Epithelial cell of proximal tubule (primary cell): ENCODE measurements around the gene MELK. TPM values are rescaled to one million over a fixed set of nuclear protein-coding genes. Genes with fewer than 3 reads are reported as not detected.

Experiments used
- DNase-seq: peaks from one replicate; pipeline ENCODE4 v3.0.0-alpha.2; 2011; ENCODE audit warnings: low read depth
- H3K4me3 ChIP-seq: 2 replicates; pipeline ENCODE4 v1.5.1; 2011; ENCODE audit warnings: low read depth, mild to moderate bottlenecking, low read length
- CTCF ChIP-seq: conservative IDR thresholded peaks from 2 replicates; pipeline ENCODE4 v1.5.1; 2012; ENCODE audit warnings: low read depth, mild to moderate bottlenecking, low read length
- total RNA-seq: library from RNA; depleted of rRNA; stranded (reverse); fragments of >200 nt; gene quantifications from 2 replicates; pipeline ENCODE4 v1.2.3, GENCODE V29; 2015

The MELK gene
- total RNA-seq, 1 donor from 2014 or later: 64.5 TPM

GRCh38 chr9:36622121-36622520 lies 49.4 kb downstream of the MELK start:
- TF ChIP-seq CTCF: no peak
- DNase-seq: no peak
- H3K4me3 ChIP-seq: no peak overlapping the region

- DNase-seq: no peak
- H3K4me3 ChIP-seq: no peak overlapping the region
- no peak for TF ChIP-seq CTCF
Observed at GRCh38 chr9:36623280-36623679, 50.6 kb downstream of the MELK start.

GRCh38 chr9:36625006-36625615 lies 52.4 kb downstream of the MELK start:
- H3K4me3 ChIP-seq: no peak overlapping the region
- TF ChIP-seq CTCF: no peak
- peak; percentile 19 for DNase-seq

- H3K4me3 ChIP-seq: no peak overlapping the region
- TF ChIP-seq CTCF: peak; percentile 63
- no peak for DNase-seq
Observed at GRCh38 chr9:36632892-36633291, 60.2 kb downstream of the MELK start.

- no peak for DNase-seq
- TF ChIP-seq CTCF: no peak
- no peak overlapping the region for H3K4me3 ChIP-seq
Observed at GRCh38 chr9:36637491-36638270, 65.0 kb downstream of the MELK start.

GRCh38 chr9:36640771-36641381 lies 68.2 kb downstream of the MELK start:
- DNase-seq: no peak
- H3K4me3 ChIP-seq: no peak overlapping the region
- no peak for TF ChIP-seq CTCF
